ENCODE data around the gene PRPSAP1. TPM values are rescaled to one million over a fixed set of nuclear protein-coding genes. Genes with fewer than 3 reads are reported as not detected.

Gene PRPSAP1
- total RNA-seq, 1 donor from 2014 or later = 92.6 TPM

- intact Hi-C loops (cut with DNase I) = no loop called here
- Histone ChIP-seq H3K36me3 (no peaks in the 10 kb centered on the region), H3K9me3 (no peaks in the 10 kb centered on the region), H3K27me3 (no peaks in the 10 kb centered on the region), H3K4me1 (peaks cover 4% of the 10 kb centered on the region), H3K27ac (no peak overlapping the region), H3K4me3 (no peak overlapping the region)
- no peak for DNase-seq (ENCODE audit: extremely low spot score in 2 of 2)
- TF ChIP-seq POLR2AphosphoS5 (IDR thresholded peaks at IDR 0.05; ENCODE audit: insufficient read depth in 1 of 2, low read depth in 1 of 2) (no peak), POLR2A (IDR thresholded peaks at IDR 0.05) (no peak), CTCF (IDR thresholded peaks at IDR 0.05) (no peak)
Observed at GRCh38 chr17:76368545-76368944, 14.8 kb upstream of the PRPSAP1 start.

- DNase-seq (ENCODE audit: extremely low spot score in 2 of 2) = no peak
- TF ChIP-seq CTCF (IDR thresholded peaks at IDR 0.05) = no peak
- no peak for TF ChIP-seq POLR2A (IDR thresholded peaks at IDR 0.05)
- TF ChIP-seq POLR2AphosphoS5 (IDR thresholded peaks at IDR 0.05; ENCODE audit: insufficient read depth in 1 of 2, low read depth in 1 of 2) = no peak
- Histone ChIP-seq H3K4me3 (no peak overlapping the region), H3K27ac (no peak overlapping the region), H3K36me3 (no peaks in the 10 kb centered on the region), H3K9me3 (no peaks in the 10 kb centered on the region), H3K4me1 (peaks cover 13% of the 10 kb centered on the region), H3K27me3 (no peaks in the 10 kb centered on the region)
- intact Hi-C loops (cut with DNase I) = no loop called here
Observed at GRCh38 chr17:76367642-76368041, 13.9 kb upstream of the PRPSAP1 start.

GRCh38 chr17:76366247-76366646, 12.5 kb upstream of the PRPSAP1 start:
- H3K36me3 ChIP-seq = no peaks in the 10 kb centered on the region
- intact Hi-C loops (cut with DNase I) = no loop called here
- DNase-seq (ENCODE audit: extremely low spot score in 2 of 2) = no peak

GRCh38 chr17:76365256-76365903, 11.7 kb upstream of the PRPSAP1 start:
- intact Hi-C loops (cut with DNase I) = no loop called here
- H3K9me3 ChIP-seq = no peaks in the 10 kb centered on the region
- H3K27me3 ChIP-seq = no peaks in the 10 kb centered on the region
- peaks cover 23% of the 10 kb centered on the region for H3K4me1 ChIP-seq
- H3K36me3 ChIP-seq = no peaks in the 10 kb centered on the region
- DNase-seq (ENCODE audit: extremely low spot score in 2 of 2) = no peak
- no peak overlapping the region for H3K4me3 ChIP-seq
- H3K27ac ChIP-seq = no peak overlapping the region
- no peak for TF ChIP-seq CTCF (IDR thresholded peaks at IDR 0.05)
- no peak for TF ChIP-seq POLR2AphosphoS5 (IDR thresholded peaks at IDR 0.05; ENCODE audit: insufficient read depth in 1 of 2, low read depth in 1 of 2)
- TF ChIP-seq POLR2A (IDR thresholded peaks at IDR 0.05) = no peak

More at GRCh38 chr17:76366247-76366646, 12.5 kb upstream of the PRPSAP1 start:
- Histone ChIP-seq H3K9me3 (no peaks in the 10 kb centered on the region), H3K27ac (no peak overlapping the region), H3K4me3 (no peak overlapping the region), H3K27me3 (no peaks in the 10 kb centered on the region), H3K4me1 (peaks cover 22% of the 10 kb centered on the region)
- TF ChIP-seq POLR2A (IDR thresholded peaks at IDR 0.05) (no peak), CTCF (IDR thresholded peaks at IDR 0.05) (no peak), POLR2AphosphoS5 (IDR thresholded peaks at IDR 0.05; ENCODE audit: insufficient read depth in 1 of 2, low read depth in 1 of 2) (no peak)

- intact Hi-C loops (cut with DNase I) = no loop called here
- TF ChIP-seq POLR2AphosphoS5 (IDR thresholded peaks at IDR 0.05; ENCODE audit: insufficient read depth in 1 of 2, low read depth in 1 of 2) (no peak), CTCF (IDR thresholded peaks at IDR 0.05) (no peak), POLR2A (IDR thresholded peaks at IDR 0.05) (no peak)
- H3K36me3 ChIP-seq = no peaks in the 10 kb centered on the region
Observed at GRCh38 chr17:76363107-76363842, 9.6 kb upstream of the PRPSAP1 start.

More at GRCh38 chr17:76363107-76363842, 9.6 kb upstream of the PRPSAP1 start:
- no peaks in the 10 kb centered on the region for H3K27me3 ChIP-seq
- H3K4me1 ChIP-seq = peaks cover 23% of the 10 kb centered on the region
- no peak for DNase-seq (ENCODE audit: extremely low spot score in 2 of 2)
- no peaks in the 10 kb centered on the region for H3K9me3 ChIP-seq
- H3K4me3 ChIP-seq = no peak overlapping the region
- H3K27ac ChIP-seq = peak overlapping the region; percentile 73

Measured in vagina (tissue), 2 donors.